ENCODE measurements around the gene RFX4. TPM values are rescaled to one million over a fixed set of nuclear protein-coding genes. Genes with fewer than 3 reads are reported as not detected.
A peak's percentile ranks its signal among the peaks of the same experiment; 100 is the strongest.

The RFX4 gene
- total RNA-seq, 1 donor from 2014 or later = not detected

- no peak for TF ChIP-seq CTCF (IDR thresholded peaks at IDR 0.05; ENCODE audit: unreplicated experiment)
- Mint-ChIP-seq H3K4me1 (ENCODE audit: unreplicated experiment) (no peaks in the 10 kb centered on the region), H3K36me3 (ENCODE audit: low read depth, unreplicated experiment) (no peaks in the 10 kb centered on the region), H3K4me3 (ENCODE audit: unreplicated experiment) (no peak overlapping the region), H3K9me3 (ENCODE audit: unreplicated experiment) (no peaks in the 10 kb centered on the region), H3K27me3 (ENCODE audit: unreplicated experiment) (peaks cover 6% of the 10 kb centered on the region), H3K27ac (ENCODE audit: unreplicated experiment) (no peak overlapping the region)
- DNase-seq (ENCODE audit: low spot score) = no peak
These were observed 186.3 kb downstream of the RFX4 start for GRCh38 chr12:106769078-106769477.

- H3K27ac Mint-ChIP-seq (ENCODE audit: unreplicated experiment) = no peak overlapping the region
- H3K36me3 Mint-ChIP-seq (ENCODE audit: low read depth, unreplicated experiment) = no peaks in the 10 kb centered on the region
- H3K4me1 Mint-ChIP-seq (ENCODE audit: unreplicated experiment) = no peaks in the 10 kb centered on the region
- H3K27me3 Mint-ChIP-seq (ENCODE audit: unreplicated experiment) = peaks cover 9% of the 10 kb centered on the region
- no peaks in the 10 kb centered on the region for H3K9me3 Mint-ChIP-seq (ENCODE audit: unreplicated experiment)
- TF ChIP-seq CTCF (IDR thresholded peaks at IDR 0.05; ENCODE audit: unreplicated experiment) = no peak
- H3K4me3 Mint-ChIP-seq (ENCODE audit: unreplicated experiment) = no peak overlapping the region
- DNase-seq (ENCODE audit: low spot score) = no peak
These were observed 186.7 kb downstream of the RFX4 start for GRCh38 chr12:106769546-106769945.

GRCh38 chr12:106771425-106771824, 188.6 kb downstream of the RFX4 start:
- H3K27ac Mint-ChIP-seq (ENCODE audit: unreplicated experiment) = no peak overlapping the region
- peaks cover 6% of the 10 kb centered on the region for H3K36me3 Mint-ChIP-seq (ENCODE audit: low read depth, unreplicated experiment)
- H3K9me3 Mint-ChIP-seq (ENCODE audit: unreplicated experiment) = no peaks in the 10 kb centered on the region
- H3K27me3 Mint-ChIP-seq (ENCODE audit: unreplicated experiment) = peaks cover 17% of the 10 kb centered on the region
- H3K4me3 Mint-ChIP-seq (ENCODE audit: unreplicated experiment) = no peak overlapping the region
- no peak for DNase-seq (ENCODE audit: low spot score)
- peaks cover 11% of the 10 kb centered on the region for H3K4me1 Mint-ChIP-seq (ENCODE audit: unreplicated experiment)
- TF ChIP-seq CTCF (IDR thresholded peaks at IDR 0.05; ENCODE audit: unreplicated experiment) = no peak

GRCh38 chr12:106773286-106774004, 190.6 kb downstream of the RFX4 start:
- peaks cover 11% of the 10 kb centered on the region for H3K4me1 Mint-ChIP-seq (ENCODE audit: unreplicated experiment)
- no peaks in the 10 kb centered on the region for H3K9me3 Mint-ChIP-seq (ENCODE audit: unreplicated experiment)
- peak overlapping the region; percentile 99 for H3K27ac Mint-ChIP-seq (ENCODE audit: unreplicated experiment)
- TF ChIP-seq CTCF (IDR thresholded peaks at IDR 0.05; ENCODE audit: unreplicated experiment) = no peak
- no peak for DNase-seq (ENCODE audit: low spot score)
- peak overlapping the region; percentile 100 for H3K4me3 Mint-ChIP-seq (ENCODE audit: unreplicated experiment)
- H3K36me3 Mint-ChIP-seq (ENCODE audit: low read depth, unreplicated experiment) = peaks cover 6% of the 10 kb centered on the region
- peaks cover 17% of the 10 kb centered on the region for H3K27me3 Mint-ChIP-seq (ENCODE audit: unreplicated experiment)

- Mint-ChIP-seq H3K4me1 (ENCODE audit: unreplicated experiment) (peaks cover 11% of the 10 kb centered on the region), H3K9me3 (ENCODE audit: unreplicated experiment) (no peaks in the 10 kb centered on the region), H3K36me3 (ENCODE audit: low read depth, unreplicated experiment) (peaks cover 6% of the 10 kb centered on the region), H3K4me3 (ENCODE audit: unreplicated experiment) (peak within 1 kb of the TSS; percentile 100), H3K27ac (ENCODE audit: unreplicated experiment) (peak within 1 kb of the TSS; percentile 99), H3K27me3 (ENCODE audit: unreplicated experiment) (peaks cover 17% of the 10 kb centered on the region)
- peak; percentile 95 for DNase-seq (ENCODE audit: low spot score)
- no peak for TF ChIP-seq CTCF (IDR thresholded peaks at IDR 0.05; ENCODE audit: unreplicated experiment)
These were observed 191.4 kb downstream of the RFX4 start, which contains the start of gene RIC8B for GRCh38 chr12:106774005-106774807. TSS of gene RIC8B (plus strand) at chr12:106774682. CDS start at chr12:106774746, 64 bp downstream.
